Measurements from ENCODE around the gene MEI4.

DNA sequence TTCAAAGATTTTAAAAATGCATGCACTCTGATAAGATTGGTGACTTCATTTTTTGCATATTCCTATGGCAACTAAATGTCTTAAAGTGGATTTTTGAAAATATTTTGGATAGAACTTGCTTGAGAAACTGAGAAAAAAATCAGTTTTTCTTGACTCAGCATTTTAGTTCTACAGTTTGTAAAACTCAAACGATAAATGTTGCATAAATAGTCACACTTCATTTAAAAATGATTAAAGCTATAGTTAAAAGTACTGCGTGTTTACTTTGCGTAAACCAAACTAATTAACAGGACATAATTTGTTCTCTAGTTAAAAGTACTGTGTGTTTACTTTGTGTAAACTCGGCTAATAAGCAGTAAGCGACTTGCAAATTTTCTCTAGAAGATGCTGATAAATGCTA, 28.3 kb upstream of the MEI4 start:
- TF ChIP-seq, protein P1, sequence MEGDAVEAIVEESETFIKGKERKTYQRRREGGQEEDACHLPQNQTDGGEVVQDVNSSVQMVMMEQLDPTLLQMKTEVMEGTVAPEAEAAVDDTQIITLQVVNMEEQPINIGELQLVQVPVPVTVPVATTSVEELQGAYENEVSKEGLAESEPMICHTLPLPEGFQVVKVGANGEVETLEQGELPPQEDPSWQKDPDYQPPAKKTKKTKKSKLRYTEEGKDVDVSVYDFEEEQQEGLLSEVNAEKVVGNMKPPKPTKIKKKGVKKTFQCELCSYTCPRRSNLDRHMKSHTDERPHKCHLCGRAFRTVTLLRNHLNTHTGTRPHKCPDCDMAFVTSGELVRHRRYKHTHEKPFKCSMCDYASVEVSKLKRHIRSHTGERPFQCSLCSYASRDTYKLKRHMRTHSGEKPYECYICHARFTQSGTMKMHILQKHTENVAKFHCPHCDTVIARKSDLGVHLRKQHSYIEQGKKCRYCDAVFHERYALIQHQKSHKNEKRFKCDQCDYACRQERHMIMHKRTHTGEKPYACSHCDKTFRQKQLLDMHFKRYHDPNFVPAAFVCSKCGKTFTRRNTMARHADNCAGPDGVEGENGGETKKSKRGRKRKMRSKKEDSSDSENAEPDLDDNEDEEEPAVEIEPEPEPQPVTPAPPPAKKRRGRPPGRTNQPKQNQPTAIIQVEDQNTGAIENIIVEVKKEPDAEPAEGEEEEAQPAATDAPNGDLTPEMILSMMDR (IDR thresholded peaks at IDR 0.05) = no peak
- TF ChIP-seq EP300 (IDR thresholded peaks at IDR 0.05) = no peak

All from ovary (tissue), 3 donors.